ENCODE results near the gene KLHL5. TPM values are rescaled to one million over a fixed set of nuclear protein-coding genes. Genes with fewer than 3 reads are reported as not detected.

KLHL5 gene
- total RNA-seq, 1 donor from 2014 or later: 44.8 TPM

DNA sequence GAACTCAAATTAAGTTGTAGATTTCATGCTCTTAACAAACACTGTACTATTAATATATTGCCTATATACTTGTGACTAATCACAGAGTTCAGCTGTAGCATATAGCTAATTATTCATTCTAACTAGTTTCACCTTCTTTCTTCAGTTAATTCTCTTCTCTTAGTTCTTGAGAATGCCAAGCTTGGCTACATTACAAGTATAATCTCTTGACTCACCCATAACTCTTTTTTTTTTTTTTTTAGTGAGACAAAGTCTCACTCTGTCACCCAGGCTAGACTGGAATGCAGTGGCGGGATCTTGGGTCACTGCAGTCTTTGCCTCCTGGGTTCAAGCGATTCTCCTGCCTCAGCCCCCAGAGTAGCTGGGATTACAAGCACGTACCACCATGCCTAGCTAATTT is 5.4 kb downstream of the KLHL5 start:
- no peak for TF ChIP-seq CTCF (IDR thresholded peaks at IDR 0.05; ENCODE audit: unreplicated experiment)
- Mint-ChIP-seq H3K9me3 (ENCODE audit: low read depth) (no peaks in the 10 kb centered on the region), H3K27ac (no peak overlapping the region)

DNA sequence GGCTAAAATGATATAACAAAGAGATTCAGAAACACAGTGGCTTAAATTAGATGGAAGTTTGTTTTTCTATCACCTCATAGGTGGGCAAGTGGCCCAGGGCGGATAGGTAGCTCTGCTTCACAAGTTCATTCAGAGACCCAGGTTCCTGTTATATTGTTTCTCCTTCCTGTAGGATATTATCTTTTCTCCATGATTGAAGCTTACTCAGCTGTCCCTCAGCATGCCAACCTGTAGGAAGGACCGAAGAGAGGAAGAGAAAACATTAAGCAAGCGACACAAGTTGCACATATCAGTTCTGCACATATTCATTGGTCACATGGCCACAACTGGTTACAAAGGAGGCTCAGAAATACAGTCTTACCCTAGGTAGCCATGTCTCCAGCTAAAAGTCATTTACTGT is 6.9 kb downstream of the KLHL5 start:
- Mint-ChIP-seq H3K27ac (no peak overlapping the region), H3K36me3 (ENCODE audit: insufficient read depth) (no peaks in the 10 kb centered on the region), H3K9me3 (ENCODE audit: low read depth) (no peaks in the 10 kb centered on the region), H3K4me1 (ENCODE audit: low read depth) (peaks cover 8% of the 10 kb centered on the region), H3K4me3 (ENCODE audit: low read depth) (no peak overlapping the region), H3K27me3 (no peaks in the 10 kb centered on the region)
- no peak for DNase-seq (ENCODE audit: low spot score, unreplicated experiment)
- no peak for TF ChIP-seq CTCF (IDR thresholded peaks at IDR 0.05; ENCODE audit: unreplicated experiment)

More for the DNA sequence above, 5.4 kb downstream of the KLHL5 start:
- H3K4me1 Mint-ChIP-seq (ENCODE audit: low read depth): peaks cover 11% of the 10 kb centered on the region
- DNase-seq (ENCODE audit: low spot score, unreplicated experiment): no peak
- H3K36me3 Mint-ChIP-seq (ENCODE audit: insufficient read depth): no peaks in the 10 kb centered on the region
- no peaks in the 10 kb centered on the region for H3K27me3 Mint-ChIP-seq
- H3K4me3 Mint-ChIP-seq (ENCODE audit: low read depth): no peak overlapping the region

- Mint-ChIP-seq H3K4me3 (ENCODE audit: low read depth) (no peak overlapping the region), H3K9me3 (ENCODE audit: low read depth) (peaks cover 7% of the 10 kb centered on the region), H3K27ac (no peak overlapping the region), H3K4me1 (ENCODE audit: low read depth) (no peaks in the 10 kb centered on the region), H3K27me3 (no peaks in the 10 kb centered on the region), H3K36me3 (ENCODE audit: insufficient read depth) (peaks cover 21% of the 10 kb centered on the region)
- DNase-seq (ENCODE audit: low spot score, unreplicated experiment): no peak
- TF ChIP-seq CTCF (IDR thresholded peaks at IDR 0.05; ENCODE audit: unreplicated experiment): no peak
Observed at GRCh38 chr4:39078829-39079228, 16.8 kb downstream of the KLHL5 start.

DNA sequence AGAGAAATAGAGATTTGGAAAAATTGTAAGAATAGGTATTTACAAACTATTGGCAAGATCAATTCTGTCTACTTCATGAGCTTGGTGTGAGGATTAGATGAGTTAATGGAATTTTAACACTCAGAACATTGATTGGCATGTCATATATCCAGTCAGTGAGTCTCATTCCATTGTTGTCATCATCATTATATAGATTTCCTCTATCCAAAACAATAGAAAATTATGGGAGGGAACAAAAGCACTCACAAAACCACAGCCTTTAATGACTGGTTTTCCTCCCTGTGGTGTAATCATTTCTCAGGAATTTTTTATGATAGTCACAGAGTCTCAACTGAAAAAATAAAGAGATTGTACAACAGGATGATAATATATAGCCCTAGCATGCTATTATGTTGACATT is 21.1 kb downstream of the KLHL5 start:
- Mint-ChIP-seq H3K36me3 (ENCODE audit: insufficient read depth) (peaks cover 9% of the 10 kb centered on the region), H3K27me3 (no peaks in the 10 kb centered on the region), H3K4me3 (ENCODE audit: low read depth) (no peak overlapping the region), H3K27ac (no peak overlapping the region), H3K4me1 (ENCODE audit: low read depth) (no peaks in the 10 kb centered on the region), H3K9me3 (ENCODE audit: low read depth) (peaks cover 4% of the 10 kb centered on the region)
- TF ChIP-seq CTCF (IDR thresholded peaks at IDR 0.05; ENCODE audit: unreplicated experiment): no peak
- no peak for DNase-seq (ENCODE audit: low spot score, unreplicated experiment)

DNA sequence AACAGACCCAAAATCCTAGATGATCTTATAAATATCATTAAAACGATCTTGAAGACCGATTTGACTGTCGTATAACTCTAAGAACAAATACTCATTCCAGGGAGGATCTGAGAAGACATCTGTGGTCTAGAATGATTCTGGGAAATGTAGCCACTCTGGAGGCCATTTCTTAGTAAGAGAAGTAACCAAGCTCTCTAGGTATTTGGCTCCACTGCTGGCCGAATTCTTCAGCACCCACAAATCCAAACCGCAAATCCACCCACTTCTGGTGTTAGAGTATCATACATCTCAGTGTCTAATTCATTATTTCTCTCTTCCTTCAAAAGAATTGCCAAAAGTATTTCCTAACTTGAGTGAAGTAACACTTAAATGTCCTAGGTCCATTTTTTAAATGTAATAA is 23.9 kb downstream of the KLHL5 start:
- TF ChIP-seq CTCF (IDR thresholded peaks at IDR 0.05; ENCODE audit: unreplicated experiment): no peak
- H3K27me3 Mint-ChIP-seq: no peaks in the 10 kb centered on the region
- H3K36me3 Mint-ChIP-seq (ENCODE audit: insufficient read depth): peaks cover 6% of the 10 kb centered on the region
- H3K4me3 Mint-ChIP-seq (ENCODE audit: low read depth): no peak overlapping the region
- H3K4me1 Mint-ChIP-seq (ENCODE audit: low read depth): no peaks in the 10 kb centered on the region
- no peak overlapping the region for H3K27ac Mint-ChIP-seq
- H3K9me3 Mint-ChIP-seq (ENCODE audit: low read depth): no peaks in the 10 kb centered on the region
- no peak for DNase-seq (ENCODE audit: low spot score, unreplicated experiment)

Data from progenitor cell of endocrine pancreas (in vitro differentiated cells).